ENCODE results near the gene ARHGAP26. TPM values are rescaled to one million over a fixed set of nuclear protein-coding genes. Genes with fewer than 3 reads are reported as not detected.
A peak's percentile ranks its signal among the peaks of the same experiment; 100 is the strongest.

Gene ARHGAP26
- total and polyA plus RNA-seq, 2 donors = 15.1 to 16.2 TPM

GRCh38 chr5:143041972-143042770, 272.0 kb downstream of the ARHGAP26 start:
- DNase-seq (ENCODE audit: low read depth in 6 of 9, low spot score in 9 of 9) = no peak
- WGBS = 97% methylated on average over 6 of the region's 6 CpGs
- no peaks in the 10 kb centered on the region for H3K9me3 ChIP-seq (ENCODE audit: control insufficient read depth in 2 of 2, insufficient read depth in 1 of 2, low read length in 1 of 2)
- H3K36me3 ChIP-seq (ENCODE audit: control insufficient read depth in 2 of 2, insufficient read depth in 2 of 2, low read length in 1 of 2) = peaks cover 7 to 11% of the 10 kb centered on the region in 2 donors
- no peaks in the 10 kb centered on the region for H3K27me3 ChIP-seq (ENCODE audit: control insufficient read depth in 2 of 2, insufficient read depth in 1 of 2, low read length in 1 of 2)
- no peak overlapping the region for H3K4me3 ChIP-seq (ENCODE audit: low read length in 2 of 2)
- peak overlapping the region in 1 of 2 donors; percentile 33 for H3K27ac ChIP-seq (ENCODE audit: low read depth in 1 of 2, low read length in 1 of 2)
- H3K4me1 ChIP-seq (ENCODE audit: control insufficient read depth in 2 of 2, insufficient read depth in 2 of 2, low read length in 2 of 2) = no peaks in the 10 kb centered on the region

GRCh38 chr5:143044265-143044664, 274.1 kb downstream of the ARHGAP26 start:
- WGBS = 99% methylated on average over 4 of the region's 4 CpGs
- H3K27me3 ChIP-seq (ENCODE audit: control insufficient read depth in 2 of 2, insufficient read depth in 1 of 2, low read length in 1 of 2) = no peaks in the 10 kb centered on the region
- peaks cover 7 to 11% of the 10 kb centered on the region in 2 donors for H3K36me3 ChIP-seq (ENCODE audit: control insufficient read depth in 2 of 2, insufficient read depth in 2 of 2, low read length in 1 of 2)
- DNase-seq (ENCODE audit: low read depth in 6 of 9, low spot score in 9 of 9) = no peak
- no peaks in the 10 kb centered on the region for H3K4me1 ChIP-seq (ENCODE audit: control insufficient read depth in 2 of 2, insufficient read depth in 2 of 2, low read length in 2 of 2)
- H3K9me3 ChIP-seq (ENCODE audit: control insufficient read depth in 2 of 2, insufficient read depth in 1 of 2, low read length in 1 of 2) = no peaks in the 10 kb centered on the region
- no peak overlapping the region for H3K27ac ChIP-seq (ENCODE audit: low read depth in 1 of 2, low read length in 1 of 2)
- H3K4me3 ChIP-seq (ENCODE audit: low read length in 2 of 2) = no peak overlapping the region

GRCh38 chr5:143045062-143045461, 274.9 kb downstream of the ARHGAP26 start:
- no peaks in the 10 kb centered on the region for H3K4me1 ChIP-seq (ENCODE audit: control insufficient read depth in 2 of 2, insufficient read depth in 2 of 2, low read length in 2 of 2)
- no peak overlapping the region for H3K4me3 ChIP-seq (ENCODE audit: low read length in 2 of 2)
- DNase-seq (ENCODE audit: low read depth in 6 of 9, low spot score in 9 of 9) = no peak
- H3K27me3 ChIP-seq (ENCODE audit: control insufficient read depth in 2 of 2, insufficient read depth in 1 of 2, low read length in 1 of 2) = no peaks in the 10 kb centered on the region
- peaks cover 7 to 11% of the 10 kb centered on the region in 2 donors for H3K36me3 ChIP-seq (ENCODE audit: control insufficient read depth in 2 of 2, insufficient read depth in 2 of 2, low read length in 1 of 2)
- WGBS = 100% methylated on average over 3 of the region's 3 CpGs
- no peaks in the 10 kb centered on the region for H3K9me3 ChIP-seq (ENCODE audit: control insufficient read depth in 2 of 2, insufficient read depth in 1 of 2, low read length in 1 of 2)
- H3K27ac ChIP-seq (ENCODE audit: low read depth in 1 of 2, low read length in 1 of 2) = no peak overlapping the region

- Histone ChIP-seq H3K4me3 (ENCODE audit: low read length in 2 of 2) (no peak overlapping the region), H3K4me1 (ENCODE audit: control insufficient read depth in 2 of 2, insufficient read depth in 2 of 2, low read length in 2 of 2) (no peaks in the 10 kb centered on the region), H3K36me3 (ENCODE audit: control insufficient read depth in 2 of 2, insufficient read depth in 2 of 2, low read length in 1 of 2) (peaks cover 7 to 11% of the 10 kb centered on the region in 2 donors), H3K27me3 (ENCODE audit: control insufficient read depth in 2 of 2, insufficient read depth in 1 of 2, low read length in 1 of 2) (no peaks in the 10 kb centered on the region), H3K27ac (ENCODE audit: low read depth in 1 of 2, low read length in 1 of 2) (no peak overlapping the region), H3K9me3 (ENCODE audit: control insufficient read depth in 2 of 2, insufficient read depth in 1 of 2, low read length in 1 of 2) (no peaks in the 10 kb centered on the region)
- WGBS = 97% methylated on average over 1 of the region's 1 CpG
- no peak for DNase-seq (ENCODE audit: low read depth in 6 of 9, low spot score in 9 of 9)
Observed at GRCh38 chr5:143046314-143046713, 276.1 kb downstream of the ARHGAP26 start.

GRCh38 chr5:143047091-143047490, 276.9 kb downstream of the ARHGAP26 start:
- peaks cover 0 to 4% of the 10 kb centered on the region in 2 donors for H3K4me1 ChIP-seq (ENCODE audit: control insufficient read depth in 2 of 2, insufficient read depth in 2 of 2, low read length in 2 of 2)
- no peak overlapping the region for H3K27ac ChIP-seq (ENCODE audit: low read depth in 1 of 2, low read length in 1 of 2)
- no peaks in the 10 kb centered on the region for H3K27me3 ChIP-seq (ENCODE audit: control insufficient read depth in 2 of 2, insufficient read depth in 1 of 2, low read length in 1 of 2)
- H3K4me3 ChIP-seq (ENCODE audit: low read length in 2 of 2) = no peak overlapping the region
- DNase-seq (ENCODE audit: low read depth in 6 of 9, low spot score in 9 of 9) = no peak
- WGBS = 98% methylated on average over 1 of the region's 1 CpG
- H3K36me3 ChIP-seq (ENCODE audit: control insufficient read depth in 2 of 2, insufficient read depth in 2 of 2, low read length in 1 of 2) = peaks cover 0 to 5% of the 10 kb centered on the region in 2 donors
- no peaks in the 10 kb centered on the region for H3K9me3 ChIP-seq (ENCODE audit: control insufficient read depth in 2 of 2, insufficient read depth in 1 of 2, low read length in 1 of 2)

GRCh38 chr5:143050183-143050582, 280.0 kb downstream of the ARHGAP26 start:
- Histone ChIP-seq H3K27me3 (ENCODE audit: control insufficient read depth in 2 of 2, insufficient read depth in 1 of 2, low read length in 1 of 2) (no peaks in the 10 kb centered on the region), H3K36me3 (ENCODE audit: control insufficient read depth in 2 of 2, insufficient read depth in 2 of 2, low read length in 1 of 2) (peaks cover 0 to 2% of the 10 kb centered on the region in 2 donors), H3K9me3 (ENCODE audit: control insufficient read depth in 2 of 2, insufficient read depth in 1 of 2, low read length in 1 of 2) (no peaks in the 10 kb centered on the region), H3K4me3 (ENCODE audit: low read length in 2 of 2) (no peak overlapping the region), H3K4me1 (ENCODE audit: control insufficient read depth in 2 of 2, insufficient read depth in 2 of 2, low read length in 2 of 2) (peaks cover 0 to 4% of the 10 kb centered on the region in 2 donors), H3K27ac (ENCODE audit: low read depth in 1 of 2, low read length in 1 of 2) (no peak overlapping the region)
- WGBS = 71% methylated on average over 4 of the region's 4 CpGs
- no peak for DNase-seq (ENCODE audit: low read depth in 6 of 9, low spot score in 9 of 9)

- WGBS = 79% methylated on average over 7 of the region's 7 CpGs
- peaks cover 0 to 4% of the 10 kb centered on the region in 2 donors for H3K4me1 ChIP-seq (ENCODE audit: control insufficient read depth in 2 of 2, insufficient read depth in 2 of 2, low read length in 2 of 2)
- DNase-seq (ENCODE audit: low read depth in 6 of 9, low spot score in 9 of 9) = no peak
Observed at GRCh38 chr5:143051244-143052058, 281.3 kb downstream of the ARHGAP26 start.

GRCh38 chr5:143052967-143053682, 282.9 kb downstream of the ARHGAP26 start:
- no peak for DNase-seq (ENCODE audit: low read depth in 6 of 9, low spot score in 9 of 9)
- Histone ChIP-seq H3K36me3 (ENCODE audit: control insufficient read depth in 2 of 2, insufficient read depth in 2 of 2, low read length in 1 of 2) (peaks cover 4 to 7% of the 10 kb centered on the region in 2 donors), H3K27ac (ENCODE audit: low read depth in 1 of 2, low read length in 1 of 2) (no peak overlapping the region), H3K4me3 (ENCODE audit: low read length in 2 of 2) (no peak overlapping the region), H3K27me3 (ENCODE audit: control insufficient read depth in 2 of 2, insufficient read depth in 1 of 2, low read length in 1 of 2) (no peaks in the 10 kb centered on the region), H3K9me3 (ENCODE audit: control insufficient read depth in 2 of 2, insufficient read depth in 1 of 2, low read length in 1 of 2) (no peaks in the 10 kb centered on the region), H3K4me1 (ENCODE audit: control insufficient read depth in 2 of 2, insufficient read depth in 2 of 2, low read length in 2 of 2) (peaks cover 0 to 4% of the 10 kb centered on the region in 2 donors)
- 96% methylated on average over 3 of the region's 3 CpGs for WGBS

More at GRCh38 chr5:143051244-143052058, 281.3 kb downstream of the ARHGAP26 start:
- Histone ChIP-seq H3K4me3 (ENCODE audit: low read length in 2 of 2) (no peak overlapping the region), H3K27me3 (ENCODE audit: control insufficient read depth in 2 of 2, insufficient read depth in 1 of 2, low read length in 1 of 2) (no peaks in the 10 kb centered on the region), H3K27ac (ENCODE audit: low read depth in 1 of 2, low read length in 1 of 2) (peak overlapping the region; percentile 34 to 74), H3K36me3 (ENCODE audit: control insufficient read depth in 2 of 2, insufficient read depth in 2 of 2, low read length in 1 of 2) (peaks cover 0 to 2% of the 10 kb centered on the region in 2 donors), H3K9me3 (ENCODE audit: control insufficient read depth in 2 of 2, insufficient read depth in 1 of 2, low read length in 1 of 2) (no peaks in the 10 kb centered on the region)
